Central memory CD4-positive, alpha-beta T cell (primary cell): ENCODE data around the gene ARMH2.

ENCODE experiments used
- DNase-seq: peaks from one replicate; pipeline ENCODE4 v3.0.0; 2022
- total RNA-seq, 3 experiments: gene quantifications; one replicate each; lab custom pipeline; 2026; lab: John Stamatoyannopoulos, UW

ARMH2 gene
- 0.11 to 1.4 (median 0.39) reads per million in 3 experiments for total RNA-seq

- DNase-seq = no peak
These were observed at the start of gene ARMH2 for GRCh38 chr6:24798740-24799540. ARMH2 (minus strand) TSS chr6:24798917; CDS start chr6:24798857, 60 bp downstream.

GRCh38 chr6:24848461-24848860 lies 49.7 kb upstream of the ARMH2 start:
- no peak for DNase-seq

GRCh38 chr6:24847402-24847801 lies 48.7 kb upstream of the ARMH2 start:
- DNase-seq = no peak

- DNase-seq = no peak
These were observed 46.9 kb upstream of the ARMH2 start for GRCh38 chr6:24845578-24845977.

GRCh38 chr6:24844903-24845302 lies 46.2 kb upstream of the ARMH2 start:
- no peak for DNase-seq

- no peak for DNase-seq
These were observed 45.3 kb upstream of the ARMH2 start for GRCh38 chr6:24844061-24844460.

- no peak for DNase-seq
These were observed 41.5 kb upstream of the ARMH2 start for GRCh38 chr6:24840187-24840586.

GRCh38 chr6:24838994-24839393 lies 40.3 kb upstream of the ARMH2 start:
- no peak for DNase-seq

- DNase-seq = no peak
These were observed 39.4 kb upstream of the ARMH2 start for GRCh38 chr6:24838081-24838480.

- no peak for DNase-seq
These were observed 37.4 kb upstream of the ARMH2 start for GRCh38 chr6:24836109-24836508.

- DNase-seq = no peak
These were observed 35.1 kb upstream of the ARMH2 start for GRCh38 chr6:24833711-24834386.

GRCh38 chr6:24832794-24833193 lies 34.1 kb upstream of the ARMH2 start:
- DNase-seq = no peak

- DNase-seq = no peak
These were observed 33.3 kb upstream of the ARMH2 start for GRCh38 chr6:24831771-24832716.

- no peak for DNase-seq
These were observed 30.9 kb upstream of the ARMH2 start for GRCh38 chr6:24829657-24830056.

- no peak for DNase-seq
These were observed 29.3 kb upstream of the ARMH2 start for GRCh38 chr6:24827970-24828369.

- DNase-seq = no peak
These were observed 28.4 kb upstream of the ARMH2 start for GRCh38 chr6:24827162-24827561.

- DNase-seq = no peak
These were observed 26.5 kb upstream of the ARMH2 start for GRCh38 chr6:24825130-24825630.

- no peak for DNase-seq
These were observed 25.6 kb upstream of the ARMH2 start for GRCh38 chr6:24824142-24824938.

- no peak for DNase-seq
These were observed 24.5 kb upstream of the ARMH2 start for GRCh38 chr6:24823185-24823584.

GRCh38 chr6:24822696-24823095 lies 24.0 kb upstream of the ARMH2 start:
- no peak for DNase-seq

- no peak for DNase-seq
These were observed 23.2 kb upstream of the ARMH2 start for GRCh38 chr6:24821860-24822444.

- no peak for DNase-seq
These were observed 19.6 kb upstream of the ARMH2 start for GRCh38 chr6:24818346-24818745.
